ENCODE data around the gene HNMT.

Gene HNMT

DNA sequence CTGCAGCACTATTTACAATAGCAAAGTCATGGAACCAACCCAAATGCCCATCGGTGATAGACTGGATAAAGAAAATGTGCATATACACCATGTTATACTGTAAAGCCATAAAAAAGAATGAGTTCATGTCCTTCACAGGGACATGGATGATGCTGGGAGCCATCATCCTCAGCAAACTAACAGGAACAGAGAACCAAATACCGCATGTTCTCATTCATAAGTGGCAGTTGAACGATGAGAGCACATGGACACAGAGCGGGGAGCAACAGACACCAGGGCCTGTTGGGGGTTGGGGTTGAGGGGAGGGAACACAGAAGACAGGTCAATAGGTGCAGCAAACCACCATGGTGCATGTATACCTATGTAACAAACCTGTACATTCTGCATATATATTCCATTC, 33.5 kb downstream of the HNMT start:
- no peaks in the 10 kb centered on the region for H3K36me3 ChIP-seq (ENCODE audit: insufficient read depth, low read length)
- no peaks in the 10 kb centered on the region for H3K4me1 ChIP-seq (ENCODE audit: insufficient read depth, low read length, poor library complexity, severe bottlenecking)
- H3F3A ChIP-seq (ENCODE audit: low read depth) = no peaks in the 10 kb centered on the region
- H3K9me2 ChIP-seq (replicated peaks; ENCODE audit: low read depth, low read length) = no peaks in the 10 kb centered on the region
- no peak overlapping the region for H3K4me2 ChIP-seq (ENCODE audit: low read depth, low read length, poor library complexity, severe bottlenecking)
- no peak overlapping the region for H3K4me3 ChIP-seq (ENCODE audit: low read length, poor library complexity, severe bottlenecking)
- H3K79me2 ChIP-seq (ENCODE audit: insufficient read depth, low read length) = no peaks in the 10 kb centered on the region
- no peak overlapping the region for H2AFZ ChIP-seq (ENCODE audit: low read length)
- H3K27me3 ChIP-seq (ENCODE audit: insufficient read depth, low read length, poor library complexity, severe bottlenecking) = no peaks in the 10 kb centered on the region
- TF ChIP-seq, protein P1, sequence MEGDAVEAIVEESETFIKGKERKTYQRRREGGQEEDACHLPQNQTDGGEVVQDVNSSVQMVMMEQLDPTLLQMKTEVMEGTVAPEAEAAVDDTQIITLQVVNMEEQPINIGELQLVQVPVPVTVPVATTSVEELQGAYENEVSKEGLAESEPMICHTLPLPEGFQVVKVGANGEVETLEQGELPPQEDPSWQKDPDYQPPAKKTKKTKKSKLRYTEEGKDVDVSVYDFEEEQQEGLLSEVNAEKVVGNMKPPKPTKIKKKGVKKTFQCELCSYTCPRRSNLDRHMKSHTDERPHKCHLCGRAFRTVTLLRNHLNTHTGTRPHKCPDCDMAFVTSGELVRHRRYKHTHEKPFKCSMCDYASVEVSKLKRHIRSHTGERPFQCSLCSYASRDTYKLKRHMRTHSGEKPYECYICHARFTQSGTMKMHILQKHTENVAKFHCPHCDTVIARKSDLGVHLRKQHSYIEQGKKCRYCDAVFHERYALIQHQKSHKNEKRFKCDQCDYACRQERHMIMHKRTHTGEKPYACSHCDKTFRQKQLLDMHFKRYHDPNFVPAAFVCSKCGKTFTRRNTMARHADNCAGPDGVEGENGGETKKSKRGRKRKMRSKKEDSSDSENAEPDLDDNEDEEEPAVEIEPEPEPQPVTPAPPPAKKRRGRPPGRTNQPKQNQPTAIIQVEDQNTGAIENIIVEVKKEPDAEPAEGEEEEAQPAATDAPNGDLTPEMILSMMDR (conservative IDR thresholded peaks at IDR 0.05; ENCODE audit: low read length) = no peak
- H4K20me1 ChIP-seq (ENCODE audit: insufficient read depth, low read length, poor library complexity, severe bottlenecking) = no peaks in the 10 kb centered on the region
- no peak overlapping the region for H3K9ac ChIP-seq (ENCODE audit: low read depth, low read length, poor library complexity, severe bottlenecking)
- no peaks in the 10 kb centered on the region for H3K9me3 ChIP-seq (ENCODE audit: insufficient read depth, low read depth, low read length)

DNA sequence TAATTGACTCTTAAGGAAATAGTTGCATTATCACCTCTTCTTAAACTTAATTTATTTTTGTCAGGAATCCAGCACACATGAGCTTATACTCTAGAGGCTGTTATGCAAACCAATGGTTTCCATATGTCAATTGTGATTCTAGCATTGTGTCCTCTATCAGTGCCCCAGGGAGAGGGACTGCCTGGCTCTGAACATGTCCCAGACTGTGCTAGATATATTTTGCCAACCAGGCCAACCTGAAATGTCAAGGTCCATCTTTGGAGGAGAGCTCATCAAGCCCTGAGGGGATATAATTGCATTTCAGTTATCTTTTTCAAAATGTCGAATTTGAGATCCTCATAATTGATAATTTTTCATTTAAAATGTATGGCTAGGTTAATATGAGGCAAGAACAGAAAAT, 34.2 kb downstream of the HNMT start:
- H3K4me3 ChIP-seq (ENCODE audit: low read length, poor library complexity, severe bottlenecking) = no peak overlapping the region
- H2AFZ ChIP-seq (ENCODE audit: low read length) = no peak overlapping the region
- H3F3A ChIP-seq (ENCODE audit: low read depth) = no peaks in the 10 kb centered on the region
- H3K36me3 ChIP-seq (ENCODE audit: insufficient read depth, low read length) = no peaks in the 10 kb centered on the region
- no peaks in the 10 kb centered on the region for H3K4me1 ChIP-seq (ENCODE audit: insufficient read depth, low read length, poor library complexity, severe bottlenecking)
- no peaks in the 10 kb centered on the region for H4K20me1 ChIP-seq (ENCODE audit: insufficient read depth, low read length, poor library complexity, severe bottlenecking)
- H3K9me3 ChIP-seq (ENCODE audit: insufficient read depth, low read depth, low read length) = no peaks in the 10 kb centered on the region
- H3K9me2 ChIP-seq (replicated peaks; ENCODE audit: low read depth, low read length) = no peaks in the 10 kb centered on the region
- no peaks in the 10 kb centered on the region for H3K27me3 ChIP-seq (ENCODE audit: insufficient read depth, low read length, poor library complexity, severe bottlenecking)
- no peak overlapping the region for H3K9ac ChIP-seq (ENCODE audit: low read depth, low read length, poor library complexity, severe bottlenecking)
- no peak overlapping the region for H3K4me2 ChIP-seq (ENCODE audit: low read depth, low read length, poor library complexity, severe bottlenecking)
- no peaks in the 10 kb centered on the region for H3K79me2 ChIP-seq (ENCODE audit: insufficient read depth, low read length)
- TF ChIP-seq, protein P1 (conservative IDR thresholded peaks at IDR 0.05; ENCODE audit: low read length) = no peak
- TF ChIP-seq EZH2phosphoT487 (IDR thresholded peaks at IDR 0.05; ENCODE audit: borderline replicate concordance) = no peak

DNA sequence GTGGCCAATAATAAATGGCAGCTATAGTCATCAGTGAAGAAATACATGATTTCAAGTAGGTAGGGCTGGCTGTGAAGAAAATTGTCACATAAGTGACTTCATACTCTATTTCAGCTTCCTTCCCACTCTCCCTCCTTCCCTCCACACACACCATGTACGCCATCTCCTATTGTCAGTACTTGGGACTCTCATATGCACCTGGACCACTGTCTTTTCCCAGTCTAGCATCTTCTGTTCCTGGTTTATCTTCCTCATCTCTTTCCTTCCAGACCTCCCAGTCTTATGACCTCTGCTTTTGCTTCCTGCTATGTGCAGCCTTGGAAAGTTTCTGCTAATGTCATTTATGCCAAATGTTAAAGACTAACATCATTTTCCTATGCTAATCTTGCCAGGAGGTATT, 35.0 kb downstream of the HNMT start:
- no peaks in the 10 kb centered on the region for H3K9me2 ChIP-seq (replicated peaks; ENCODE audit: low read depth, low read length)
- H3F3A ChIP-seq (ENCODE audit: low read depth) = no peaks in the 10 kb centered on the region
- H3K4me2 ChIP-seq (ENCODE audit: low read depth, low read length, poor library complexity, severe bottlenecking) = no peak overlapping the region
- TF ChIP-seq EZH2phosphoT487 (IDR thresholded peaks at IDR 0.05; ENCODE audit: borderline replicate concordance) = no peak
- TF ChIP-seq, protein P1 (conservative IDR thresholded peaks at IDR 0.05; ENCODE audit: low read length) = no peak
- H4K20me1 ChIP-seq (ENCODE audit: insufficient read depth, low read length, poor library complexity, severe bottlenecking) = no peaks in the 10 kb centered on the region
- no peaks in the 10 kb centered on the region for H3K36me3 ChIP-seq (ENCODE audit: insufficient read depth, low read length)
- no peak overlapping the region for H2AFZ ChIP-seq (ENCODE audit: low read length)
- no peaks in the 10 kb centered on the region for H3K4me1 ChIP-seq (ENCODE audit: insufficient read depth, low read length, poor library complexity, severe bottlenecking)
- no peak overlapping the region for H3K4me3 ChIP-seq (ENCODE audit: low read length, poor library complexity, severe bottlenecking)
- H3K79me2 ChIP-seq (ENCODE audit: insufficient read depth, low read length) = no peaks in the 10 kb centered on the region
- no peaks in the 10 kb centered on the region for H3K27me3 ChIP-seq (ENCODE audit: insufficient read depth, low read length, poor library complexity, severe bottlenecking)
- no peak overlapping the region for H3K9ac ChIP-seq (ENCODE audit: low read depth, low read length, poor library complexity, severe bottlenecking)
- H3K9me3 ChIP-seq (ENCODE audit: insufficient read depth, low read depth, low read length) = no peaks in the 10 kb centered on the region

Measured in Loucy (cell line).